D341Med (cell line): ENCODE measurements around the gene FJX1.

Source experiments
- DNase-seq: peaks from one replicate; pipeline ENCODE4 v3.0.0; 2012; ENCODE audit warnings: low spot score

Gene FJX1

DNA sequence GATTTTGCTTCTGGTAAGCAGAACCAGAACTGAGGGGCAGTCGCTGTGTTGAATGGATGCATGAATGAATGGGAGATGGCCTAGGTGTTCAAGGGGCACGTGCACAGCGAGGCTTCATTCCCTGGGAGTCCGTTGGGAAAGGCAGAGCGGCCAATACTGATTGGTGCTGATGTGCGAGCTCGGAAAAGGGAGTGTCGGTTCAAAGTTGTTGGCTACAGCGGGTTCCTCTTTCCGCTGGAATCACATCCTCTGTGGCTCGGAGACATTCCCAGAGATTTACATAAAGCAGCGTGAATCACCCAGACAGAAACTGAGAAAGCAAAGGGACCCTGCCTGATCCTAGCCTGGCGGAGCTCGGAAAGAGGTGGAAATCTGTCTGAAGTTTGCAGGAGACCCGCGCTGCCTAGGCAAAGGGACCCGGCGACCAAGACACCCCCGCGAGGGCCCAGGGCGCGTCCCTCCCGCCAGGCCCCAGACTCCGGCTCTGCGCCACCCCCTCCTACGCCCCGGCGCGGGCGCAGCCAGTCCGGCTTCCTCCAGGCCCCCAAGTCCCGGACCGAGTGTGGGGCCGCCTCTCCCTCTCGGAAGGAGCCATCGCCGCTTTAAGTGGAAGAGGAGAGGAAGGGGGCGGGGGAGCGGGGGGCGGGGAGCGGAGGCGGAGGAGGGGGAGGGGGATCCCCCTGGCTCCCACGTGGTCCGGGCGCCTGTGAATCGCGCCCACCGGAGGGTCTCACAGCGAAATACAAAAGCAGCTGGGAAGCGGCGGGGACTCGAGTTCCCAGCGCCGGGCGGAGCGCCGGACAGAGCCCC is at the start of gene FJX1:
FJX1 (plus strand) TSS at position 774 of the 810 bp plus-strand sequence. CDS start 177 bp downstream, outside the sequence.
- DNase-seq, result peak; percentile 88

DNA sequence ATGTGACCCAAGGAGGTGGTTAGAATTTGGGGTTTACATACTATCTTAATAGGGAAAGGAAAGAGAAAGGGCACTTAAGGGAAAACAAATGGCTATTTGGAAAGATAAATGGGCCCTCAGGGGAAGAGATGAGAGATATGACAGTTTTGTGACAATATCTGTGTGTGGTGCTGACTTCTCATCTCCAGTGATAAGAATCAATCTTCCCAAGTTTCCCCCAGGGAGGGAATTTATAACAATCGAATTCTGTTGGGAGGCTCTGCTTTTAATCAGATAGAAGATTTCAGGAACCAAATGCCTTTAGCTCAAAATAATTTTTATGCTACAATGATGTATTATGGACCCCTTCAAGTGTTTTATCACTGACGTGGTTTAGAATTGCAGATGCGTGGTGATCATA is 46.6 kb upstream of the FJX1 start:
- DNase-seq, result no peak

GRCh38 chr11:35579557-35580396 is 38.5 kb upstream of the FJX1 start:
- no peak for DNase-seq

DNA sequence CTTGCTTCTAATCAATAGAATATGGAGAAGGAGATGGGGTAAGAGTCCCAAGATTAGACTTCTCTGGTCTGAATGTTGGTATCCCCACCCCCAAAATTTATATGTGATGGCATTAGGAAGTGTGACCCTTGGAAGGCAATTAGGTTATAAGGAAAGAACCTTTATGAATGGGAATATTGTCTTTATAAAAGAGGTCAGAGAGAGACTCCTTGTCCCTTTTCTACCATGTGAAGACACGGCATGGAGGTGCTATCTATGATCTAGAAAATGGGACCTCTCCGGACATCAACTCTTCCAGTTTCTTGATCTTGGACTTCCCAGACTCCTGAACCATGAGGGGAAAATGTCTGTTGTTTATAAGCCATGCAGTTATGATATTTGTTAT is 37.9 kb upstream of the FJX1 start:
- no peak for DNase-seq

- no peak for DNase-seq
Measured at GRCh38 chr11:35582033-35582432, 36.2 kb upstream of the FJX1 start.

- DNase-seq, result no peak
Measured at GRCh38 chr11:35583126-35583525, 35.1 kb upstream of the FJX1 start.

DNA sequence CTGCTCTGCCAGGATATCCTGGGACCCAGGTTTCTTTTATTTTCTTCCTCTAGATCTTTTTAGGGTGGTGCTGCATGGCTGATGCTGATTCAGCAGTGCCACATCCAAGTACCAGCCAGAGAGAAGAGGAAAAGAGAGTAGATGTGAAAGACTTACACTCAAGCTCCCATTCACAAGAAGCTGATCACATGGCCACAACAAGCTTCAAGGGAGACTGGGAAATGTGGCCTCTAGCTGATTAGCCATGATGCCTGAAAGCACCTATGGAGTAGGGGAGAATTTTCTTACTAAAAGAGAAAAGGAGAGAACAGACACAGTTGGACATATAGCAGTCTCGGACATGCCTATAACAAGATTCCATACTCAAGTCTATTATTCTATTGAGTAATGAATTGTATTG is 34.4 kb upstream of the FJX1 start:
- DNase-seq, result no peak

GRCh38 chr11:35584321-35584720 is 33.9 kb upstream of the FJX1 start:
- DNase-seq, result no peak

- DNase-seq, result no peak
Measured at GRCh38 chr11:35585416-35585815, 32.8 kb upstream of the FJX1 start.

DNA sequence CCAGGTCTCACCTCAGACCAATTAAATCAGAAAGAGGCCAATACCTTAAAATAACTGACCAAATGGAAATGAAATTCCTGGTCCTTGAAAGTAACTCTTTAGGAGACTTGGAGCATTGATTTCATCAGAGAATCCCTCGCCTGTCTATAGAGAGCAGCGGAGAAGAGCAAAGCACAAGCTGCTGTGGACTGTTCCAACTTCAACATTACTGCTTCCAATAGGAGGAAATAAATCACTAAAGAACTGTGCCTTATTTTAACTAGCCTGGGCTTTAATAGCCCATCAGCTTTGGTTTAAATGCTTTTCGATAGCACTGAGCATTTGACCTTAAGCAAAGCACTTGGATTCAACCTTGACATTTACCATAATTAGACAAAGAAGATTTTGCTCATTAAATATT is 32.0 kb upstream of the FJX1 start:
- no peak for DNase-seq

- DNase-seq, result no peak
Measured at GRCh38 chr11:35587972-35588371, 30.3 kb upstream of the FJX1 start.

GRCh38 chr11:35588627-35589026 is 29.6 kb upstream of the FJX1 start:
- no peak for DNase-seq

DNA sequence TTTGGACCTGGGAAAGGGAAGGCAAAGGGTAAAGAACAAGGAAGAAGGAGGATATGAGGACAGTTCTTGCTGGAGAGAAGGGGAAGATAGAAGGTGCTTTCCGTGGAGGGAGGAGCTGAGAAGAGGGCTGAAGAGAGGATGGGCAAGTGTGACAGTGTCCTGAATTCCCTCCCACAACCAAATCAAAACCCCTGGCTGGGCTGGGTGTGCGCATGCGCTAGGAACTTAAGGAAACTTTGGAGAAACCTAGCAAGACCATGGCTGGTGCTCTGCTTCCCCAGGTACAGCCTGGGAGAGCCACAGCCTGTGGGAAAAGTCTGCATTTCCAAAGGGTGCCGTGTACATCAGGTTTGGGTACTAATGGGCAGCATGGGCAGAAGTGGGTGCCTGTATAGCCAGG is 29.0 kb upstream of the FJX1 start:
- DNase-seq, result no peak

- no peak for DNase-seq
Measured at GRCh38 chr11:35590412-35590811, 27.8 kb upstream of the FJX1 start.

- DNase-seq, result no peak
Measured at GRCh38 chr11:35593143-35593542, 25.1 kb upstream of the FJX1 start.

- no peak for DNase-seq
Measured at GRCh38 chr11:35594680-35595079, 23.6 kb upstream of the FJX1 start.

GRCh38 chr11:35598254-35599125 is 19.8 kb upstream of the FJX1 start:
- DNase-seq, result no peak

- no peak for DNase-seq
Measured at GRCh38 chr11:35600331-35600838, 17.9 kb upstream of the FJX1 start.

DNA sequence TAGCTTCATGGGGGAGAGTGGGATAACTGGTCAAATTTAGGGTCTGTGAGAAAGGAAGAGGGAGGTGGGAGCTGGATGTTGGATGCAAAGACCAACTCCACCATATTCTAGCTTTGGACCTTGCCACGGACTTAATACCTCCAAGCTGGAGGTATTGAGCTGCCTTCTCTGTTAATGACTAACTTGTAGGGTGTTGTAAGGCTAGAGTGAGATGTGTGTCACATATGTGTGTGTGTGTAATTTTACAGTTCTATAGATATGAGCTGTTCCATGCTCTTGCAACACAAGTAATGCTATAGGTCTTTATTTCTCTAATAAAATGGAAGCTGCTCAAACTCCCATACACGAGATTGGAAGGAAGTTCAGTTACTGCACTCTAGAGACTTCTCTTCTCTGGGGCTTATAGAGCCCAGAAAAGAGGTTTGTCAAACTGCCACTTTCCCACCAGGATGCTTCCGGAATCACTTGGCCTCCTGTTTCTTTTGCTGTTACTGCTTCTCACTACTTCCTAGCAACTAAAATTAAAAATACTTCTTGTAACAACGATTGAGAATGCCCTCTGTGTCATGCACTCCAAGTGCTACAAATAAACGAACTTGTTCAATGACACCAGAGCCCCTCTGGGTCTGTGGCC is 16.0 kb upstream of the FJX1 start:
- DNase-seq, result no peak

DNA sequence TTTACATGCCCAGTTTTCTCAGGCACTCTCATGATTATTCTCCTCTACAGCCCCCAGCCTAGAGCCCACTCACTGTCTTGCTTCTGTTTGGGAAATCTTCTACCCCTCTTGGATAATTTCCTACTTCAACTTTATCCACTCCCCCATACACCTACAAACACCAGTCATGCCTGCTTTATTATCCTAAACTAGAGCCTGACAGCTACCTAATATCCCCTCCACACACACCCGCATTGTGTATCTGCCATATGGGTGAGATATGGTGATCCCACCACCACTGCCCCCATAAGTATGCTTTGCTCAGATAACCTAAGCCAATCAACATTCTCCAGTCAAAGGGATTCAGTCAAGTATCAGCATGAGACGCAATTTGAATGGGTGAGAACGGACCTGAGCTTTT is 15.3 kb upstream of the FJX1 start:
- DNase-seq, result no peak

DNA sequence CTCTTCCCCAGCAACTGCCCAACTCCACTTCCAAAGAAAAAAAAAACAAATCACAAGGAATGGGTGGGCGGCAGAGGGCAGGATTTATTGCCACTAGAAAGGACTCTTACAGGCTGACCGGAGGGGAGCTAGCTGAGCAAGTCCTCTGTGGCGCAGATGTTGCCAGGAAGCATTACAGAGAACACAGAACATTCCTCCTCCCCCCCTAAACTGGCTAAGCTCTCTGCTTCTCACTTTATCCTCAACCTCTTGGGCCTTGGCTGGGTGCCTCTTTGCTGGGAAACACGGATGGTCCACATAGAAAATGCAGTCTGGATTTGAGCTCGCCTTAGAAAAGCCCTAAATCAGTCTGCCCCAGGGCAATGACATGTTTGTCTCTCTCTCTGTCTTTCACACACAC is 12.6 kb upstream of the FJX1 start:
- no peak for DNase-seq

GRCh38 chr11:35606206-35606605 is 12.1 kb upstream of the FJX1 start:
- no peak for DNase-seq
